HCT116 (cell line): ENCODE data around the gene RAVER1. TPM values are rescaled to one million over a fixed set of nuclear protein-coding genes. Genes with fewer than 3 reads are reported as not detected.

ENCODE experiments used
- ATAC-seq: fragments of 200-7000 bp; cut with Tn5 transposase; 2 replicates; pipeline ENCODE4 v1.9.1; 2020; ENCODE audit warnings: mild to moderate bottlenecking, moderate library complexity
- BruUV-seq: library from RNA; stranded (reverse); fragments of 400-500 nt; replicated peaks from 2 replicates; lab custom pipeline; 2021; lab: Mats Ljungman, UMichigan
- CTCF ChIA-PET: fragments of 300-600 bp; sonication (Branson Sonifier 250); formaldehyde crosslinking; loops from one replicate; lab custom pipeline; 2021; ENCODE audit warnings: antibody characterized with exemption; lab: Charles Lee
- POLR2A ChIA-PET: fragments of 300-600, 350-600 bp; sonication (Branson Sonifier 250); formaldehyde crosslinking; loops from one replicate; lab custom pipeline; 2021; ENCODE audit warnings: antibody characterized with exemption; lab: Charles Lee
- RAD21 ChIA-PET, 2 experiments: fragments of 300-600 bp; sonication (Branson Sonifier 250); formaldehyde crosslinking; loops; one replicate each; lab custom pipeline; 2023; ENCODE audit warnings: low total read pairs in 2 of 2; ENCODE audit not compliant: uncharacterized antibody in 2 of 2, unreplicated experiment in 2 of 2, low non-redundant PET in 1 of 2; lab: Charles Lee
- DNase-seq: peaks from one replicate; pipeline ENCODE4 v3.0.0-alpha.2; 2010; ENCODE audit warnings: low read depth, low spot score
- H2AFZ ChIP-seq: fragments of 200-600 bp; shearing (Covaris generic), sonication (generic); 2 replicates; pipeline ENCODE4 v1.6.1; 2017; ENCODE audit warnings: low read depth, mixed run types, mixed read lengths, antibody characterized with exemption, low read length; ENCODE audit not compliant: poor library complexity, severe bottlenecking
- H3K27ac ChIP-seq: 2 replicates; pipeline ENCODE4 v1.5.1; 2012; ENCODE audit warnings: low read depth, low read length
- H3K27me3 ChIP-seq: fragments of 200-600 bp; sonication (generic); 2 replicates; pipeline ENCODE4 v1.6.1; 2016; ENCODE audit warnings: mixed run types, low read length, mixed read lengths; ENCODE audit not compliant: insufficient read depth
- H3K36me3 ChIP-seq, 2 experiments: fragments of 200-500 bp in 1 of 2; fragments of 200-600 bp in 1 of 2; sonication (Bioruptor generic) in 1 of 2; sonication (generic) in 1 of 2; 2 replicates each; pipeline versions ENCODE4 v1.5.1 to v1.6.1; 2014 to 2016; ENCODE audit warnings: low read length in 2 of 2, inconsistent platforms in 1 of 2, mixed read lengths in 1 of 2, mixed run types in 1 of 2; ENCODE audit not compliant: insufficient read depth in 2 of 2, control insufficient read depth in 1 of 2
- H3K4me1 ChIP-seq, 2 experiments: fragments of 200-600 bp in 1 of 2; sonication (generic) in 1 of 2; 2 replicates each; pipeline versions ENCODE4 v1.5.1 to v1.6.1; 2012 to 2017; ENCODE audit warnings: low read length in 2 of 2, inconsistent platforms in 1 of 2, mild to moderate bottlenecking in 1 of 2, mixed read lengths in 1 of 2, mixed run types in 1 of 2, moderate library complexity in 1 of 2; ENCODE audit not compliant: insufficient read depth in 2 of 2, control insufficient read depth in 1 of 2
- H3K4me2 ChIP-seq: fragments of 200-600 bp; sonication (generic); 2 replicates; pipeline ENCODE4 v1.6.1; 2017; ENCODE audit warnings: mixed run types, low read length, mixed read lengths
- H3K4me3 ChIP-seq, 2 experiments: fragments of 200-600 bp in 1 of 2; sonication (generic) in 1 of 2; replicated peaks in 1 of 2; 2 replicates each; pipeline ENCODE4 v1.5.1; 2011 to 2016; ENCODE audit warnings: low read length in 2 of 2, control low read depth in 1 of 2, low read depth in 1 of 2, mild to moderate bottlenecking in 1 of 2, mixed read lengths in 1 of 2, mixed run types in 1 of 2
- H3K79me2 ChIP-seq: fragments of 200-600 bp; sonication (generic); 2 replicates; pipeline ENCODE4 v1.6.1; 2017; ENCODE audit warnings: mild to moderate bottlenecking, mixed run types, low read length, moderate library complexity, mixed read lengths; ENCODE audit not compliant: insufficient read depth
- H3K9ac ChIP-seq: fragments of 200-600 bp; sonication (generic); 2 replicates; pipeline ENCODE4 v1.6.1; 2016; ENCODE audit warnings: low read length, mixed read lengths
- H3K9me2 ChIP-seq: fragments of 200-600 bp; sonication (generic), shearing (Covaris generic); 2 replicates; pipeline ENCODE4 v1.6.1; 2017; ENCODE audit warnings: mixed run types, mild to moderate bottlenecking, moderate library complexity; ENCODE audit not compliant: insufficient read depth
- H3K9me3 ChIP-seq, 2 experiments: fragments of 200-500 bp in 1 of 2; fragments of 200-600 bp in 1 of 2; sonication (Bioruptor generic) in 1 of 2; sonication (generic) in 1 of 2; 2 replicates each; pipeline ENCODE4 v1.6.1; 2014 to 2017; ENCODE audit warnings: low read length in 2 of 2, mixed read lengths in 2 of 2, inconsistent platforms in 1 of 2, low read depth in 1 of 2, mild to moderate bottlenecking in 1 of 2, mixed run types in 1 of 2, moderate library complexity in 1 of 2; ENCODE audit not compliant: control insufficient read depth in 1 of 2, insufficient read depth in 1 of 2
- H4K20me1 ChIP-seq: fragments of 200-600 bp; sonication (generic), shearing (Covaris generic); 2 replicates; pipeline ENCODE4 v1.6.1; 2017; ENCODE audit warnings: mixed run types, mild to moderate bottlenecking, moderate library complexity; ENCODE audit not compliant: insufficient read depth
- ATF3 ChIP-seq: IDR thresholded peaks from 2 replicates; pipeline ENCODE4 v1.6.1; 2012
- CBX3 ChIP-seq: IDR thresholded peaks from 2 replicates; pipeline ENCODE4 v1.6.1; 2012; ENCODE audit warnings: low read depth
- CEBPB ChIP-seq: IDR thresholded peaks from 2 replicates; pipeline ENCODE4 v1.6.1; 2012; ENCODE audit warnings: low read depth
- CTCF ChIP-seq, 3 experiments: fragments of 200-600 bp in 1 of 3; sonication (generic) in 1 of 3; IDR thresholded peaks in 2 of 3; conservative IDR thresholded peaks in 1 of 3; 2 replicates each; pipeline ENCODE4 v1.5.1; 2012 to 2017; ENCODE audit warnings: low read depth in 2 of 3, low read length in 2 of 3, antibody characterized with exemption in 1 of 3, borderline replicate concordance in 1 of 3, control low read depth in 1 of 3, mild to moderate bottlenecking in 1 of 3, mixed read lengths in 1 of 3, mixed run types in 1 of 3, moderate library complexity in 1 of 3; ENCODE audit not compliant: insufficient read depth in 1 of 3
- EGR1 ChIP-seq: IDR thresholded peaks from 2 replicates; pipeline ENCODE4 v1.6.1; 2012; ENCODE audit warnings: low read depth
- ELF1 ChIP-seq: IDR thresholded peaks from 2 replicates; pipeline ENCODE4 v1.6.1; 2012; ENCODE audit warnings: low read depth, borderline replicate concordance
- EZH2 ChIP-seq: fragments of 200-600 bp; sonication (generic); IDR thresholded peaks from 2 replicates; pipeline ENCODE4 v1.6.1; 2017; ENCODE audit warnings: antibody characterized with exemption, mixed run types
- EZH2phosphoT487 ChIP-seq: fragments of 200-600 bp; IDR thresholded peaks from 2 replicates; pipeline ENCODE4 v1.6.1; 2018; ENCODE audit warnings: antibody characterized with exemption, borderline replicate concordance
- FOSL1 ChIP-seq: IDR thresholded peaks from 2 replicates; pipeline ENCODE4 v1.6.1; 2012; ENCODE audit warnings: low read depth
- JUND ChIP-seq: IDR thresholded peaks from 2 replicates; pipeline ENCODE4 v1.6.1; 2012
- POLR2A ChIP-seq: IDR thresholded peaks from 2 replicates; pipeline ENCODE4 v1.7.0; 2011; ENCODE audit warnings: borderline replicate concordance; ENCODE audit not compliant: insufficient read depth, insufficient read length; ENCODE audit errors: extremely low read depth
- POLR2AphosphoS5 ChIP-seq: IDR thresholded peaks from 2 replicates; pipeline ENCODE4 v1.6.1; 2011; ENCODE audit warnings: mild to moderate bottlenecking, low read depth, low read length, moderate library complexity
- REST ChIP-seq: IDR thresholded peaks from 2 replicates; pipeline ENCODE4 v1.6.1; 2012; ENCODE audit warnings: low read depth
- SIN3A ChIP-seq: IDR thresholded peaks from 2 replicates; pipeline ENCODE4 v1.6.1; 2012; ENCODE audit warnings: low read depth
- SP1 ChIP-seq: IDR thresholded peaks from 2 replicates; pipeline ENCODE4 v1.6.1; 2012; ENCODE audit warnings: low read depth
- SRF ChIP-seq: IDR thresholded peaks from 2 replicates; pipeline ENCODE4 v1.6.1; 2012; ENCODE audit warnings: low read depth
- TCF7L2 ChIP-seq: IDR thresholded peaks from 2 replicates; pipeline ENCODE4 v1.7.0; 2011; ENCODE audit warnings: borderline replicate concordance, inconsistent platforms; ENCODE audit not compliant: insufficient read depth, insufficient read length; ENCODE audit errors: extremely low read depth
- YY1 ChIP-seq: IDR thresholded peaks from 2 replicates; pipeline ENCODE4 v1.6.1; 2011; ENCODE audit warnings: low read length, low read depth, moderate library complexity, mild to moderate bottlenecking; ENCODE audit not compliant: insufficient replicate concordance; ENCODE audit errors: extremely low read depth
- ZBTB33 ChIP-seq: IDR thresholded peaks from 2 replicates; pipeline ENCODE4 v1.6.1; 2011; ENCODE audit warnings: mild to moderate bottlenecking, low read length, moderate library complexity; ENCODE audit not compliant: insufficient replicate concordance; ENCODE audit errors: extremely low read depth
- ZFX ChIP-seq: fragments of 450-650 bp; IDR thresholded peaks from 2 replicates; pipeline ENCODE4 v1.6.1; 2017
- intact Hi-C: fragments of 100-400 bp; cut with micrococcal nuclease; formaldehyde crosslinking; loops from 2 replicates; pipeline ENCODE4 v1.10.0; 2022
- total RNA-seq: library from RNA; stranded (reverse); gene quantifications from one replicate; pipeline ENCODE4 v1.2.1, GENCODE V29; 2021; ENCODE audit not compliant: unreplicated experiment

RAVER1 gene
- total RNA-seq, 1 experiment from 2014 or later, result 71.0 TPM

- BruUV-seq, result TSS peak; percentile 31
- Histone ChIP-seq H3K9me2 (no peaks in the 10 kb centered on the region), H3K36me3 (peaks cover 2 to 23% of the 10 kb centered on the region in 2 experiments; a peak in 2 of 4 replicates), H3K4me3 (peak overlapping the region; percentile 77 to 91), H3K79me2 (peaks cover 16% of the 10 kb centered on the region; the same call in 1 of the 2 replicates), H2AFZ (no peak overlapping the region), H3K4me1 (peaks cover 13 to 49% of the 10 kb centered on the region in 2 experiments), H4K20me1 (no peaks in the 10 kb centered on the region)
- intact Hi-C loops, result no loop called here
- ATAC-seq, result peak; percentile 0; the same call in 1 of the 2 replicates
- no peak for TF ChIP-seq TCF7L2
- no peak for TF ChIP-seq POLR2AphosphoS5
- no peak for TF ChIP-seq EZH2
- TF ChIP-seq SRF, result no peak
- TF ChIP-seq FOSL1, result no peak
- TF ChIP-seq SP1, result no peak
- no peak for TF ChIP-seq CBX3
- no peak for TF ChIP-seq CTCF (IDR thresholded peaks at IDR 0.05 in 2 of 3, conservative IDR thresholded peaks at IDR 0.05 in 1 of 3; ENCODE audit: borderline replicate concordance in 1 of 3, insufficient read depth in 1 of 3, low read depth in 2 of 3, low read length in 2 of 3)
- no peak for TF ChIP-seq SIN3A
- TF ChIP-seq EZH2phosphoT487, result no peak
- TF ChIP-seq REST, result no peak
- no peak for TF ChIP-seq ATF3
- no peak for TF ChIP-seq JUND
- TF ChIP-seq CEBPB, result no peak
- no peak for TF ChIP-seq ELF1
- no peak for TF ChIP-seq YY1
- no peak for TF ChIP-seq ZBTB33
- no peak for TF ChIP-seq EGR1
- no peak for TF ChIP-seq ZFX
- no peak for TF ChIP-seq POLR2A
- TF ChIP-seq, all 23 proteins: peak for 0
- CTCF ChIA-PET, result interaction anchor here (0.6 to 1.0 kb wide), 5 partner anchors 33 to 126 kb away, joined by 3 to 4 read pairs (median 3); no protein-coding TSS in a partner anchor
- H3K4me2 ChIP-seq, result peak overlapping the region; percentile 100
- POLR2A ChIA-PET, result interaction anchor here (0.6 to 0.7 kb wide), 2 partner anchors 42 to 43 kb away, joined by 3 to 4 read pairs; partner anchors contain the start of gene RAVER1
- no peak for DNase-seq
- RAD21 ChIA-PET, result no interaction called here
- H3K9me3 ChIP-seq, result no peaks in the 10 kb centered on the region
- H3K27ac ChIP-seq, result peak overlapping the region; percentile 76
- H3K27me3 ChIP-seq, result no peaks in the 10 kb centered on the region
- H3K9ac ChIP-seq, result peak overlapping the region; percentile 94
Measured at GRCh38 chr19:10291554-10292205, 41.6 kb downstream of the RAVER1 start.
